ENCODE measurements around the gene ARHGEF4.
"Not testable (repeated sequence)": the region's sequence is repeated elsewhere in the genome, so short reads cannot be mapped to it uniquely, and the experiment has no call there.

The ARHGEF4 gene

DNA sequence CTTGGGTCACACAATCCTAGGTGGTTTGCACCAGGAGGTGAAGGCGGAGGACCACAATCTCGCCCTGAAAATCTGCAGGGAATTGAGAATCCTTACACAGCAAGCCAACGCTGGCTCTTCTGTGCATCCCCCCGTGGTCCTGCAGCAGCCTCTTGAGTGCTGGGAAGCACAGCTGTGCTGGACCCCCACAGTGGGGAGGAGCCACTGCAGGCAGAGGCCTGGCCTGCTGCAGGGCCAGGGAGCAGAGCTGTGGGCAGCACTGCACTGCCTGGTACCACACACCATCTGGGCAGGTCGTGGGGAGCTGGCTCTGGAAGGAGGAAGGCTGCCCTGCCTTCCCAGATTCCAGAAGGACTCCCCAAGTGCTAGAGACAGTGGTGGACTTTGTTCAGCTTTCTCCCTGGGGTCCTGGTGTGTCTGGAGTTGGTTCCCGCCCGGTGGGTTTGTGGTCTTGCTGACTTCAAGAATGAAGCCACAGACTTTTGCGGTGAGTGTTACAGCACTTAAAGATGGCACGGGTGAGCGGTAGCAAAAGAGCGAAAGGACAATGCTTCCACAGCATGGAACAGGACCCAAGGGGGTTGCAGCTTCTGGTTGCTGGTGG is 150.3 kb downstream of the ARHGEF4 start:
- TF ChIP-seq, protein P1, sequence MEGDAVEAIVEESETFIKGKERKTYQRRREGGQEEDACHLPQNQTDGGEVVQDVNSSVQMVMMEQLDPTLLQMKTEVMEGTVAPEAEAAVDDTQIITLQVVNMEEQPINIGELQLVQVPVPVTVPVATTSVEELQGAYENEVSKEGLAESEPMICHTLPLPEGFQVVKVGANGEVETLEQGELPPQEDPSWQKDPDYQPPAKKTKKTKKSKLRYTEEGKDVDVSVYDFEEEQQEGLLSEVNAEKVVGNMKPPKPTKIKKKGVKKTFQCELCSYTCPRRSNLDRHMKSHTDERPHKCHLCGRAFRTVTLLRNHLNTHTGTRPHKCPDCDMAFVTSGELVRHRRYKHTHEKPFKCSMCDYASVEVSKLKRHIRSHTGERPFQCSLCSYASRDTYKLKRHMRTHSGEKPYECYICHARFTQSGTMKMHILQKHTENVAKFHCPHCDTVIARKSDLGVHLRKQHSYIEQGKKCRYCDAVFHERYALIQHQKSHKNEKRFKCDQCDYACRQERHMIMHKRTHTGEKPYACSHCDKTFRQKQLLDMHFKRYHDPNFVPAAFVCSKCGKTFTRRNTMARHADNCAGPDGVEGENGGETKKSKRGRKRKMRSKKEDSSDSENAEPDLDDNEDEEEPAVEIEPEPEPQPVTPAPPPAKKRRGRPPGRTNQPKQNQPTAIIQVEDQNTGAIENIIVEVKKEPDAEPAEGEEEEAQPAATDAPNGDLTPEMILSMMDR (IDR thresholded peaks at IDR 0.05; ENCODE audit: control insufficient read depth, insufficient read depth, low read depth, low read length, missing control alignments) = no peak
- no peak for DNase-seq (ENCODE audit: low read depth)
- H3K4me3 ChIP-seq (ENCODE audit: control insufficient read depth, low read depth, low read length) = no peak overlapping the region

- TF ChIP-seq, protein P1 (IDR thresholded peaks at IDR 0.05; ENCODE audit: control insufficient read depth, insufficient read depth, low read depth, low read length, missing control alignments) = no peak
- no peak for DNase-seq (ENCODE audit: low read depth)
- no peak overlapping the region for H3K4me3 ChIP-seq (ENCODE audit: control insufficient read depth, low read depth, low read length)
Observed at GRCh38 chr2:130987519-130988425, 151.1 kb downstream of the ARHGEF4 start.

- DNase-seq (ENCODE audit: low read depth) = not testable (repeated sequence)
Observed at GRCh38 chr2:130991446-130991845, 154.7 kb downstream of the ARHGEF4 start.

DNA sequence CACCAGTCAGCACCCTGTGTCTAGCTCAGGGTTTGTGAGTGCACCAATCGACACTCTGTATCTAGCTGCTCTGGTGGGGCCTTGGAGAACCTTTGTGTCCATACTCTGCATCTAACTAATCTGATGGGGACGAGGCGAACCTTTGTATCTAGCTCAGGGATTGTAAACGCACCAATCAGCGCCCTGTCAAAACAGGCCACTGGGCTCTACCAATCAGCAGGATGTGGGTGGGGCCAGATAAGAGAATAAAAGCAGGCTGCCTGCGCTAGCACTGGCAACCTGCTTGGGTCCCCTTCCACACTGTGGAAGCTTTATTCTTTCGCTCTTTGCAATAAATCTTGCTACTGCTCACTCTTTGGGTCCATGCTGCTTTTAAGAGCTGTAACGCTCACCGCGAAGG is 155.3 kb downstream of the ARHGEF4 start:
- DNase-seq (ENCODE audit: low read depth); H3K4me3 ChIP-seq (ENCODE audit: control insufficient read depth, low read depth, low read length): not testable (repeated sequence)

More at GRCh38 chr2:130991446-130991845, 154.7 kb downstream of the ARHGEF4 start:
- H3K4me3 ChIP-seq (ENCODE audit: control insufficient read depth, low read depth, low read length) = not testable (repeated sequence)

- TF ChIP-seq, protein P1 (IDR thresholded peaks at IDR 0.05; ENCODE audit: control insufficient read depth, insufficient read depth, low read depth, low read length, missing control alignments) = no peak
- no peak for DNase-seq (ENCODE audit: low read depth)
- H3K4me3 ChIP-seq (ENCODE audit: control insufficient read depth, low read depth, low read length) = no peak overlapping the region
Observed at GRCh38 chr2:130996691-130997090, 160.0 kb downstream of the ARHGEF4 start.

- no peak overlapping the region for H3K4me3 ChIP-seq (ENCODE audit: control insufficient read depth, low read depth, low read length)
- no peak for DNase-seq (ENCODE audit: low read depth)
- TF ChIP-seq, protein P1 (IDR thresholded peaks at IDR 0.05; ENCODE audit: control insufficient read depth, insufficient read depth, low read depth, low read length, missing control alignments) = no peak
Observed at GRCh38 chr2:130997198-130997597, 160.5 kb downstream of the ARHGEF4 start.

GRCh38 chr2:130998561-130998960 is 161.8 kb downstream of the ARHGEF4 start:
- no peak overlapping the region for H3K4me3 ChIP-seq (ENCODE audit: control insufficient read depth, low read depth, low read length)
- TF ChIP-seq, protein P1 (IDR thresholded peaks at IDR 0.05; ENCODE audit: control insufficient read depth, insufficient read depth, low read depth, low read length, missing control alignments) = no peak
- DNase-seq (ENCODE audit: low read depth) = no peak
